ENCODE measurements around the gene ZNF664.

The ZNF664 gene

DNA sequence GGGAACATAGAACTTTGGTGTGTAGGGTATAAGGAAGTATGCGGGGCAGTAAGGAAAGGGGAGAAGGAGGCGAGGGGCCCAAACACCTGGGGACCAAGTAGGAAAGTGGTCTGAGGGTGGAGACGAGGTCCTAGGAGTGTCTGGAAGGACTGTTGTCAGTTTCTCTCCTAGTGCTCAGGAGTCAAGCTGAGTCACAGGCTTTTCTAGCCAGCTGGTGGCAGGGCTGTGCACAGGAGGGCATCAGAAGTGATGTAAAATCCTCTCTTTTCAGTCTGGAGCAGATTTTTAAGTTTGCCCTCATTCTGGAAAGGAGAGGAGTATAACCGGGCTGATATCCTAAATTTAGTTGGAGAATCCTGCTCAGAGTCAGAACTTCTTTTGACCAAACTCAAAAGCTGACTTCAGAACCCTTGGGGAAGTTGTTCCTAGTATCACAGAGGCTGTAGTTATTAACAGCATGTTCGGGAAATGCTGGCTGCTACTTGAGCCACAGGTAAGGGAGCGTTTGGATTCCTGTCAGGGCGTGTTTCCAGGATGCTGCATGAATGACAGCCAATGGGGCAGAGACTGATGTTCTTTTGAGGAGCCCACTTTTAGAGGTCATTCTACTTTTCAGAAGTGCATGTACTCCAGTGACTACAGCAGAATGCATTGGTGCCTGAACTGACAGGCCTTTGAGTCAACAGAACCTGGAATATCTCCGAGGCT, 19.3 kb downstream of the ZNF664 start:
- no peak for DNase-seq

DNA sequence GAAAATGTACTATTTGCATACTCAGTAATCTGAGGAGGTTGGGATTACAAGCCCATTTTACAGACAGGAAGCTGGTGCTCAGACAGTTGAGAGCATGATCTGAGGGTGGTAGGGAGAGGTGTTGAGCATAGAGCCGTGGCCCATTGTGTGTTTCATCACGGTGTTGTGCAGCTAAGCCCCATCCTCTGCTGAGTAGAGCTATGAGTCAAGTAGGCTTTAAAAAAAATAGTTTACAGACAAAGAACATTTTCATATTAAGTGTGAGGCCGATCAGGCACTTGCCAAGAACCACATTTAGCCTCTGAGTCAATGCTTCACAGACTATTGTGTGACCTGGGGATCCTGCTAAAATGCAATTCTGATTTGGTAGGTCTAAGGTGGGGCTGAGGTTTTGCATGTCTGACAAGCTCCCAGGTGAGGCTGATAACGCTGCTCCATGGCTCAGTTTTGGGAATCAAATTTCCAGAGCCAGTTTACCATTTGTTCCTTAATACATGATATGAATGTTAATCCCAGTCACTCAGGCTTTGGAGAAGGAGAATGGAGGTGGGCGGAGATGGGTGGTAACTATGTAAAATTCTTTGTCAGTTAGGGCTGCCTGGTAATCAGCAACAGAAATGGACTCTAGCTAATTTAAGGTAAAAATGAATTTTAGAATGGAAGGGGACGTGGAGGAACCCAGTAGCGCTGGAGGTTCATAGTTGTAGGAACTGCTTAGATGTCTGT, 22.2 kb downstream of the ZNF664 start:
- DNase-seq: no peak

DNA sequence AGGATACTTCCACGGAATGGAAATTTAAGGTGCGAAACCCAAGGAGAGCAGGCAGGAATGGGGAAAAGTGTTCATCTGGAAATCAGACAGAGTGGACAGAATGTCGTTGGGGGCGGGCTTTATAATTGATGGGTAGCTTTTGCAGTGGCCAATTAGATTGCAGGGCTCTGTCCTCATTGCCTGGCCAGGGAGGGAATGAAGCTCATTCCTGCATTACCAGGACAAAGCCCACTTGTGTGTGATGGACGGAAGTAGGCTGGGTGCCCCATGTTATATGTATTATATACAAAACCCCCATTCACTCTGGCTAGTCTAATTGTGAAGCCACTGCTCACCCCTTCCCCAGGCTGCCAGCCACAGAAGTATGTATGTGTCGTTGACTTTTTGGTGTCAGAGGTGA, 23.6 kb downstream of the ZNF664 start:
- no peak for DNase-seq

DNA sequence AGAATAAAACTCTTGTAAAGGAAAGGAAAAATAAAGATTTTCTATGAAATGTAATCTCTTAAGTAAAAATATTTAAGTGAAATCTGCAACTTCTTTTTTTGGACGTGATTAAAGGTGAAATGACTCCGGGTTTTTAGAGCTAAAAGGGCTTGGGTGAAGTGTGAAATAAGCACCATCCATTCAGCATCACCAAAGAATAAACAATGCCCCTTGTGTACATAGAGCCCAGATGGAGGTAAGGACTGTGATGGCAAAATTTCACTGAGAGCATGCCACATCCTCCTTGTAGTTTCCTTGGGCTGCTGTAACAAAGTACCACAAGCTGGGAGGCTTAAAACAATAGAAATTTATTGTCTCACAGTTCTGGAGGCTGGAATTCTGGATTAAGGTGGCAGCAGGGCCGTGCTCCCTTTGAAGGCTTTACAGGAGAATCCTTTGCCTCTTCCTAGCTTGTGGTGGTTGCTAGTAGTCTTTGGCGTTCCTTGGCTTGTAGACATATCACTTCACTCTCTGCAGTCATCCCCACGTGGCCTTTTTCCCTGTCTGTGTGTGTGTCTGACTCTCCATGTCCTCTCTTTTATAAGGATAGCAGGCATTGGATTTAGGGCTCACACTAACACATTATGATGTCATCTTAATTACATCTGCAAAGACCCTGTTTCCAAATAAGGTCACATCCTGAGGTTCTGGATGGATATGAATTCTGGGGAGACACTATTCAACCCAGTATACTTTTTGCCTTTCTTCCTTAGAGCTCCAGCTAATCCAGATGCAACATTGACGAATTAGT, 24.2 kb downstream of the ZNF664 start:
- no peak for DNase-seq

DNA sequence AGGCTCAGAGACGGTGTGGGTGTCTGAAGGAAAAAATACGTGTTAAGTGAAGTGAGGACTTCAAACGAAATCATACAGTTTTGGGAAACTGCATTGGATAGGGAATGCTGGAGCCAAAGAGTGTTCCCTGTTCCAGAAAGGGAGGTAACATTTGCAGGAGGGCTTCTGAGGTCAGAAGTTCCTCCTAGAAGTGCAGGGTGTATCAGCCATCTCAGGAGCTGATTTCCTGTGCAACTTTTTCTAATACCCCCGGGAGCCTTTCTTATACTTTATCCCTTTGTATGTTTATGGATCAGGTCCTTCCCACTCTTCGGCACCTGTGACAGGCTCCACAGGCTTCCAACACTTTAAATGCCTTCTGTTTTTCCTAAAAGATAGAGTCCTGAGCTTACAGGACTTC, 24.9 kb downstream of the ZNF664 start:
- DNase-seq: no peak

DNA sequence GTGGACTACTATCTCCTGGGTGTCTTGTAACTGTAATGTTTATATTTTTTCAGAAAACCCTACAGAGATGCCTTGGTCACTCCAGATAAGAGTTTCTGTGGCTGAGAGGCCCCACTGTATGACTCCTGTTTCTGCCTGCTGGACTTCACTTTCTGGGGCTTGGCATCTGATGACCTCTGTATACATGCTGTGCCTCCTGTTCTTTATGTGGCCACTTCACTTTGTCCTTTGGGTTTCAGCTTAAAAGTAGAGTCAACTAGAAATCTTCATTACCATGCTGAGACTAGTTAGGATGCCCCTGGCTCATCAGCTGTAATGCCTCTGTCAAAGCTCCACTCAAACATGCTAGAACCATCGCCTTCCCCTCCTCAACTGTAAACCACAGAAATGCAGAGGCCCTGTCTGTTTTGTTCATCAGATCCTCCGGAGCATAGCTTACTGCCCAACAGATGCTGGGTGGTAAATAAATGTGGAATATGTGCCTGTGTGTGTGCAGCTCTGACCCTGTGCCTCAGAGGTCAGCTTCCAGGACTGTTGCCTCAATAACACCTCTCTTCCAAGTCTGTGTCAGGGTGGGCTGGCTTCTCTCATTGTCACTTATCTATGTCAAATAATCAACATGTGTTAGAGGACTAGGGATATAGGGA, 25.5 kb downstream of the ZNF664 start:
- no peak for DNase-seq

DNA sequence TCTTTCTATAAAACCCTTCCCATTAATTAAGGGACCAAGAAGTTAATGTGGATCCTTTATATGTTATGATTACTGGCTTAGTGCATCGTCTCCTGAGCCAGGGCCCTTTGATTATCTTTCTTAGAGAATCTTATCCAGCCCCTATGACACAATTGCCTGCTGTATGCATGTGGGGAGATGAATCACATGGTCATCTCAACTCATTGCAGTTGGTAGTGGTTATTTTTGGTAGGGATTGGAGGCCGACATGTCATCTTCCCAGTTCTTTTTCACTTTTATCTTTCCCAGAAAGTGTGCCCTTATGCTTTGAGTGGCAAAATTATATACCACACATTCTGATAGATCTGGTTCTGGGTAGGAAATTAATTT, 26.0 kb downstream of the ZNF664 start:
- DNase-seq: no peak

DNA sequence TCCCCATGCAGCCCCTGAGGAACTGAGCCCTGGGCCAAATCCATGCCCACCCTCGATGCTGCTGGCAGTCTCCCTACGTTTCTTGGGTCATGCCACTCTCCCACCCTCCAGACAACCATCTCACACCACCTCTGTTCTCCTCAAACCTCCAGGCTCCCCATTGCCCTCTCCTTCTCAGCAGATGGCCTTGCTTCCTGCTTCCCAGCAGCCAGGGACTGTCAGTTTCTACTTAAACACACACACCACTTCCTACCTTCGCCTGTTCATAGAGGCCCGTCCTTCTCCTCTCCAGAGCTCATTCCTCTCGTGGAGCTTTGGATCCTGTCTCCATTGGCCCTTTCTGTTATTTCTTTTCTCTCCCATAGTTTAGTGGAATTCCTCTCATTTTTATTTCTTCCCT, 27.1 kb downstream of the ZNF664 start:
- DNase-seq: no peak

DNA sequence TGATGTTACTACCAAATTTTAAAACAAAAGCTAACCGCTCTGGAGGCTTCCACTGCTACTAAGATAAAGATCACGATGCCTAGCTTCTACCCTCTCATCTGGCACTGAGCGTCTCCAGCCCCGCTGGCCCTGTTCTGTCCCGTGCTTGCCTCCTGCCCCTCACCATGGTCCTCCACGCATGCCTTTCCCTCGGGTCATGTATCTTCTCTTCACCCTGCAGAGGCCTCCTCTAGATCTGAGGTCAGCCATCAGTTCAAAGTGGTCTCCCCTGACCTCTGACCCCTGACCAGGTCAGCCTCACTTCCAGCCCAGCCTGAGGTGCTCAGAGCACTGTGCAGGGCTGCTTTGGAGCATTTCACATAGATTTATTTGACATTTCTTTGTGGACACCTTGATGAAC, 28.3 kb downstream of the ZNF664 start:
- no peak for DNase-seq

DNA sequence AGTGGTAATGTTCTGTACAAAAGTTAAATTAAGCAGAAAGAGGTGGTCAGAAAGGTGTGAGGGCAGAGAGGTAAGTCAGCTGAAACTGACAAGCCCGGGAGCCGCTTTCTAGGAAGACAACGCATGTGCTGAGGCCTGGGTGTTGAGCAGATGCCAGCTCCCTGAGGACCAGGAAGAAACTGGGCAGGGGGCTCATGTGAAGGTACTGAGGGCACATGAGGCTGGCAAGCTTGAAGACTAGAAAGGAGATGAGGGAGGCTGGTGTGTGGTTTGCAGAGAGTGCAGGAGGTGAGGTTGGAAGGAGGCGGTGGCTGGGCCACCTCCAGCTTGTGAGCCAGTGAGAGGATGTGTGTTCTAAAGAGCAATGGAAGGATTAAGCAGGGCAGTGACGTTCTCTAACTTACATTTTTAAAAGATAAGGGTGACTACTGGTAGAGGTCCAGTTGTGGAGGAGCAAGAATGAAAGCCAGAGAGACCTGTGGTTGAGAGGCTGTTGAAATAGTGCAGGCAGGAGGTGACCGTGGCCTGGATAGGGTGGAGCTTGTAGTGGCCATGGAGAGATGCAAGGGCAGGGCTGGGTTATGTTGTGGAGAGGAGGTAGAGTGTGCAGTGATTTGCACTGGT, 29.1 kb downstream of the ZNF664 start:
- no peak for DNase-seq

DNA sequence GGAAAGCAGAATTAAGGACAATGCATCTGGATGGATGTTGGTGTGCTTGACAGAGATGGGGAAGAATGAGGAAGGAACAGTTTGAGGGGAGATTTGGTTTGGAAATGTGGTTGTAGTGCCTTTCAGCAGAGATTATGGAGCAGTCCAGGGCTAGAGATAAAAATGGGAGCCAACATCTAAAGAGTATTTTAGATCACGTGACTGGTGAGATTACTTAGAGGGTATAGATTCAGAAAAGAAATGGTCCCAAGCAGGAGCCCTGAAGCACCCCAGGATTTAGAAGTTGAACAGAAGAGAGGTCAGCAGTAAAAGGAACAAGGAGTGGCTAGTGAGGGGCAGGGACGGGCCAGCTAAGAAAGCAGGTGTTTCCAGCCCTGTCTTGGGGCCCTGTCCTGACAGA, 29.6 kb downstream of the ZNF664 start:
- DNase-seq: no peak

DNA sequence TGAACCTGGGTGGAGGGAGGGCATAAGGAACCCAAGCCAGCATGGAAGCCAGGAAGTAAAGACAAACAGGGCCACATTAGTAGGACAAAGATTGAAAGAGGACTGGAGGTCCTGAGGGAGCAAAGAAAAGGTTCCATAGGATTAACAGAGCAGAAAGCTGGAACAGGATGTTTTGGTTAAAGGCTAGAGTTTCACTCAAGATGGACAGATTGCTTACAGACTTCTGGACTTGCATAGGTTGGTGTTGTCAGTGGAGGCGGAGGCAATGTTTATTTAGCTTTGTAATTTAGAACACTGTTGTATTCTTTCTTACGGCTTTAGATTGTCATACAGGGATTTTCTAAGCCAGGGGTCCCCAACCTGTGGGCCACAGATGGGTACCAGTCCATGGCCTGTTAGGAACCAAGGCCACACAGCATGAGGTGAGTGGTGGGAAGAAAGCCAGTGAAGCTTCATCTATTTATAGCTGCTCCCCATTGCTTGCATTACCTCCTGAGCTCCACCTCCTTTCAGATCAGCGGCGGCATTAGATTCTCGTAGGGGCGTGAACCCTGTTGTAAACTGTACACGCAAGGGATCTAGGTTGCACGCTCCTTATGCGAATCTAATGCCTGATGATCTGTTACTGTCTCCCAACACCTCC, 31.3 kb downstream of the ZNF664 start:
- no peak for DNase-seq

DNA sequence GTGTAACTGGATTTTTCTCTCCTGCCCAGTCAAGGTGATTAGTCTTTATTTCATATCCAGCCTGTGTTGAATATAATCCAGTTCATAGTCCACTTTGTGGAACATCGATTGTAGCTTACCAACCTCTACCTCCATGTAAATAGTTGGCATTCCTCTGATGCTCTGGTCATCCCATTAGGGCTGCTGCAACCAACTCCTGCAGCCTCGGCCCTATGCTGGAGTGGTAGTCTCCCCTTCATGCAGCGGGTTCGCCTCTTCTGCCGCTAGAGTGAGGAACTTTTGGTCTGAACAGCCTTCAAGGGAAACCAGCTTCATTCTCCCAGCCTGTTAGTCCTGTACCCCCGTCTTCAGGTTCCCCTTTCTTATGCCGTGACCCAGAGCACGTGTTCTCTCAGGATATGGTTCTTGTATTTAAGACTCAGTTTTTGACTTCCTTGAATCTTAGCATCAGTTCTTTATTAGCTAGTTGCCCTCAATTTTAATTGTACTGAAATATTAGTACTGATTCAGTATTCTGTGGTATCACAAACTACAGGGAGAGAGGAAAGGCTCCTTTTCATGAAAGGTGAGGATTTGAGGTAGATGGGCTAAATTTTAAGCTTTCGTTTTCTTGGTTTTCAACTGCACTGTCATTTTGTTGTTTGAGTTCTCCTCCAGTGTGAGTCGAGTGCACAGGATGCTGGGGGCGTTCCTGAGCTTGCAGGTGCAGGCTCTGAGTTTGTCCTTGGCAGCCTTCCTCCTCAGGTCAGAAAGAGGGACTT, 33.2 kb downstream of the ZNF664 start:
- DNase-seq: peak; percentile 39

DNA sequence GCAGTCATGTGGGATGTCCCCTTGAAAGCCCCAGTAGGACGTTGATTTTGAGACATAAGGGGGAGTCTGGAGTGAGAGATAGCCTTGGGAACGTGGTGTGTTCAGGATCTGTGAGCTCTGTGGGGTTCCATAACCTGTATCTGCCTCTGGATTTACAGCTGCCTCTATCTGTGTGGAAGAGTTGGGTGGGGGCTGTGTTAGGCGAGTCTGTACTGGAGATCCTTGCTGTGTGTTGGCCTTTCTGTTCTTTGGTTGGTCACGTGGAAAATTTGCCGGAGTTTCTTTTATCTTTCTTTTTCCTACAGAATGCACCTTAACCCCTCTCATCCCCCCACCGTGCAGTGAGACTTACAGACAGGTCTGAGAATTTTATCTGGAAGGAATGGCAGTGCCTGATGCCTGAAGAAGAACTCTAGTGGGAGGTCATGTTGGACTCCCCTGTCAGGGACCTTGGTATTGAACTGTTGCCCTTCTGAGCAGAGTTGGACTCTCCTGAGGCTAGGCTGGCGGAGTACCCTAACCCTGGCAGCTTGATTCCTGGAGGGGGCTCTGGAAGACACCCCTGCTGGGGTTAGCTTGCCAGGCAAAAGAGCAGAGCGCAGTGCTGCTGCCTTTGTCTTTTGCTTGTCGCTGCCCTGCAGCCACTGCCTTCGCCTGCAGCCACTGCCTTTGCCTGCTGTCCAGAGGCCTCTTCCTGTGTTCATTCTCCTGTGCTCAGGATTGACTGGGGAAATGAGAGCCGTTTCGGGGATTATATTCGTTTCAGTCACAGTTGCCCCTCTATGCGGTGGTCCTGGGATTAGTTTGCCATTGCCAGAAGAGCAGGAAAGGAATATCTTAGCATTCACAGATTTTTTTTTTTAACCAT, 34.1 kb downstream of the ZNF664 start:
- no peak for DNase-seq

DNA sequence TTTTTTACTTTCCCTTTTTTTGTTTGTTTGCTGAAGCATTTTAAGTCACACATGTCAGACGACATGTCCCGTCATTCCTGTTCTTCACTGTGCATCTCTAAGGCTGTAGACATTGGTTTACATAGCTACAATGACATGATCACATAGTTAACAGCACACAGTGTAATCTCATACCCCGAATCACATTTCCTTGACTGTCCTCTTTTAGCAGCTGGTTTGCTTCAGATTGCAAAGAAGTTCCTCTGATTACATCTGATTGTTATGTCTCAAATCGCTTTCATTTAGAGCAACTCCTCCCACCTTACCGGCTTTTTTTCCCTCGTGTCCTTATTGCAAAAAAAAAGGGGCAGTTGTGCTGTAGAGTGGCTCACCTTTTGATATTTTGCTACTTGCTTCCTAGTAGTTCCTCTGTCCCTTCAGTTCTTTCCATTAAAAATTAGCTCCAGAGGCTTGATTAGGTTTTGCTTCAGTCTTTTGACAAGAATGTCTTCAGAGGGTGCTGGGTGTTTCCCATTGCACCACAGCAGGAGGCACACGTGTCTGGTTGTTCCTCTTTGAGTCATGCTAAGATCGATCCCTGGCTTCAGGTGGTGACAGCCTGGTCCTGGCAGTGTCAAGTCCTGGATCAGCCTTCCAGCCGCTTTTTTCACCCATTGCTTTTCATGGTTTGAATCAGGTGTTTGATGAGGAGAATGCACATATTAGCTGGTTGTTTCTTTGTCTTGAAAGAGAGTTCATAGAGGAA, 35.0 kb downstream of the ZNF664 start:
- no peak for DNase-seq

DNA sequence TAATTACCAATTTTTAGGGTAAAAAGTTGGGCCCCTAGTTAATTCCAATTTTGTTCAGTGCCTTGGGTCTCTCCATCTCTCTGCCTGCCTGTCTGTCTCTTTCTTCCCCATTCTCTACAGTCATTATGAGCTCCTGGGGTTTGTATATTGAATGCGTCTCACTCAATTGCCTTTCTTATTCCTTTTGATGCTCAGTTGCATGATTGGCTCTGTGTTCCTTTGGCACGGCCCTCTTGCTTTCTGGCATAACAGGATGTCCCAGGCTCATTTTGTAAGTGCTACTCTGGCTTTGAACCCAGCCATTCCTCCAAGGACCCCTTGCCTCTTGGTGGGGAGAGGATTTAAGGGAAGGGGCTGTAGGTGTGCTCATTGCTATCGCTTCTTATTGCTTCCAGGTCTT, 35.6 kb downstream of the ZNF664 start:
- no peak for DNase-seq

DNA sequence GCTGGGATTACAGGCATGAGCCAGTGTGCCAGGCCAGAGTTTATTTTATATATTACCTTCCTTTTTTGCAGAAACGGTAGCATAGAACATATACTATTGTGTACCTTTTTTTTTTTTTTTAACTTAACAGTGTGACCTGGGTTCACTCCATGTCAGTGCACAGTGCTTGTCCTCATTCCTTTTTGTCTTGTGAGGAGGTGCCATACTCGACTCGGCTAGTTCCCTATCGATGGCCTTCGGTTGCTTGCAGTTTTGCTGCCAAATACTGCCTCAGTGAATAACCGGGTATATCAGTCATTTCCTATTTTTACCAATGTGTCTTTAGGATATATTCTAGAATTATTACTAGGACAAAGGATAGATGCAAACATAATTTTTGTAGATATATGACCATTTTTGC, 36.8 kb downstream of the ZNF664 start:
- DNase-seq: no peak

DNA sequence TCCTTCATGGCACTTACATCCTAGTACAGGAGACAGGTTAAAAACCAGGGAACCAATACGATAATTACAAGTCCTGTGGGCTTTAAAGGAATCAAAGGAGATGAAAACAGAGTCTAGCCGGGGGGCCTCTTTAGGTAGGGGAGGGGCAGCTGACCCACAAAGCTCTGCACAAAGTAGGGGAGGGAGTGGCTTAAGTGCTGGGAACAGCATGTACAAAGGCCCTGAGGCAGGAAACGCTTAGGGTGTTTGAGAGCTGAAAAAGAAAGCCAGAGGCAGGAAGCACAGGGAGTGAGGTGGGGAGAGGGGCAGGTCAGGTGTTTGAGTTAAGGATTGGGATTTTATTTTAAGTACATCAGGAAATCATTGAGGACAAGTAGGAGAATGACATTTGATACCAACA, 37.7 kb downstream of the ZNF664 start:
- DNase-seq: no peak

DNA sequence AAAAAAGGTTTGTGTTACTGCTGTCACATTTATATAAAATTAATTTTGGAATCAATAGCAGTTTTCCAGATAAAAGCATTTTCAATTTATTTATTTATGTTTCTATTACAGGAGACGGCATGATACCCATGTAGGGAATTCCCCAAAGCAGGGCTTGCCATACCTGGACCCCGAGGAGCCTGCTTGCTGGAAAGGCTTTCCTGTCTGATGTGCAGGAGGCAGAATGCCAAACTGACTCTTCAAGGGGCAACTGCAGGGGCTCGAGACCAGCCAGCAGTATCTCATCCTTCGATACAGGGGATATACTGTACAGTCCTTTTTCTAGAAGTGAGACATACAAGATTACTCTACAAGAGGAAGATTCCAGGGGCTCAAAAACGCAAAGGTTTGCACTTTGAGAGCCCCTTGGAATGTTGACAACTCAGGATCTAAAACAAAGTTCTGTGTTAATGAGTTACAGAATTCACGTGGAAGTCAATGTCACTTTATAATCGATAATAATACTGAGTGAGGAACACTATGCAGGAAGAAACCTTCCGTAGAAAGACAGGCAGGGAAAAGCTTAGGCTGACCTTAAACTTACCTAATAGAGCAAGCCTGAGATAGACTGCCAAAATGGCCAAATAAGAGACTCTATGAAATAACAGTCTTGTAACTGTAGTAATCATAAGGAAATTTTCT, 38.6 kb downstream of the ZNF664 start:
- DNase-seq: no peak
